SIG-M5 (cell line): ENCODE measurements around the gene NDRG2.
"Not testable (repeated sequence)": the region's sequence is repeated elsewhere in the genome, so short reads cannot be mapped to it uniquely, and the experiment has no call there.

Experiments
- DNase-seq: peaks from one replicate; lab custom pipeline; 2025; lab: John Stamatoyannopoulos, UW

The NDRG2 gene

GRCh38 chr14:21003788-21004346 lies 21.0 kb downstream of the NDRG2 start:
- DNase-seq, result no peak

- no peak for DNase-seq
These were observed 23.6 kb downstream of the NDRG2 start for GRCh38 chr14:21001218-21001617.

GRCh38 chr14:20999591-20999990 lies 25.3 kb downstream of the NDRG2 start:
- DNase-seq, result no peak

GRCh38 chr14:20998674-20999366 lies 26.0 kb downstream of the NDRG2 start, which contains the start of gene SLC39A2:
SLC39A2 (plus strand) TSS chr14:20999293; CDS start chr14:20999447, 154 bp downstream.
- DNase-seq, result no peak

GRCh38 chr14:20998139-20998538 lies 26.7 kb downstream of the NDRG2 start:
- no peak for DNase-seq

- no peak for DNase-seq
These were observed 27.3 kb downstream of the NDRG2 start for GRCh38 chr14:20997564-20997963.

GRCh38 chr14:20997115-20997514 lies 27.7 kb downstream of the NDRG2 start:
- no peak for DNase-seq

GRCh38 chr14:20996521-20996920 lies 28.3 kb downstream of the NDRG2 start:
- no peak for DNase-seq

GRCh38 chr14:20989787-20990600 lies 34.9 kb downstream of the NDRG2 start, which contains the start of gene METTL17:
METTL17 (plus strand) TSS chr14:20989980; CDS start chr14:20990003, 23 bp downstream.
- DNase-seq, result peak; percentile 85

GRCh38 chr14:20989471-20989786 lies 35.4 kb downstream of the NDRG2 start:
- DNase-seq, result no peak

- DNase-seq, result no peak
These were observed 36.0 kb downstream of the NDRG2 start for GRCh38 chr14:20988717-20989470.

- no peak for DNase-seq
These were observed 38.0 kb downstream of the NDRG2 start for GRCh38 chr14:20986811-20987210.

- DNase-seq, result not testable (repeated sequence)
These were observed 39.2 kb downstream of the NDRG2 start for GRCh38 chr14:20985650-20986049.

GRCh38 chr14:20982646-20983369 lies 42.1 kb downstream of the NDRG2 start:
- no peak for DNase-seq

GRCh38 chr14:20980906-20981305 lies 44.0 kb downstream of the NDRG2 start:
- DNase-seq, result no peak

GRCh38 chr14:20978687-20979086 lies 46.2 kb downstream of the NDRG2 start:
- no peak for DNase-seq

- no peak for DNase-seq
These were observed 48.6 kb downstream of the NDRG2 start for GRCh38 chr14:20976291-20976690.

GRCh38 chr14:20973501-20973900 lies 51.4 kb downstream of the NDRG2 start:
- DNase-seq, result no peak

- DNase-seq, result no peak
These were observed 53.2 kb downstream of the NDRG2 start for GRCh38 chr14:20971705-20972021.

GRCh38 chr14:20970983-20971704 lies 53.7 kb downstream of the NDRG2 start:
- peak; percentile 7 for DNase-seq

GRCh38 chr14:20970647-20970982 lies 54.2 kb downstream of the NDRG2 start:
- DNase-seq, result no peak
